WTC11 (cell line): ENCODE results near the gene ZBTB39. TPM values are rescaled to one million over a fixed set of nuclear protein-coding genes. Genes with fewer than 3 reads are reported as not detected.

Experiments used
- ATAC-seq: fragments of 200-7000 bp; cut with Tn5 transposase; 2 replicates; pipeline ENCODE4 v1.10.0; 2021; ENCODE audit warnings: mild to moderate bottlenecking, moderate library complexity
- CTCF ChIA-PET: fragments of 300-600 bp; sonication (Branson Sonifier 250); formaldehyde crosslinking; loops from one replicate; lab custom pipeline; 2021; ENCODE audit warnings: antibody characterized with exemption; lab: Charles Lee
- POLR2A ChIA-PET: fragments of 350-600 bp; sonication (Branson Sonifier 250); formaldehyde crosslinking; loops from one replicate; lab custom pipeline; 2021; ENCODE audit warnings: antibody characterized with exemption; lab: Charles Lee
- DNase-seq: peaks from one replicate; pipeline ENCODE4 v3.0.0; 2021; ENCODE audit warnings: low spot score
- H3K27ac Mint-ChIP-seq: 2 replicates; pipeline ENCODE4 v1.8.0; 2021; ENCODE audit warnings: mixed read lengths
- H3K27me3 Mint-ChIP-seq: 2 replicates; pipeline ENCODE4 v1.8.0; 2021; ENCODE audit warnings: low read depth, mild to moderate bottlenecking, moderate library complexity, mixed read lengths
- H3K36me3 Mint-ChIP-seq: 2 replicates; pipeline ENCODE4 v1.8.0; 2021; ENCODE audit warnings: mixed read lengths
- H3K4me1 Mint-ChIP-seq: 2 replicates; pipeline ENCODE4 v1.8.0; 2022; ENCODE audit warnings: mixed read lengths
- H3K4me3 Mint-ChIP-seq: 2 replicates; pipeline ENCODE4 v1.8.0; 2021; ENCODE audit warnings: mild to moderate bottlenecking, moderate library complexity, mixed read lengths
- H3K9me3 Mint-ChIP-seq: 2 replicates; pipeline ENCODE4 v1.8.0; 2021; ENCODE audit warnings: mixed read lengths
- ELF4 ChIP-seq: sonication (generic); formaldehyde crosslinking; IDR thresholded peaks from 2 replicates; pipeline ENCODE4 v1.8.1; 2022; ENCODE audit warnings: low read depth, mild to moderate bottlenecking, moderate library complexity, missing genetic modification reagents
- GTF2I ChIP-seq: fragments of 250-450 bp; sonication (Bioruptor Pico); conservative IDR thresholded peaks from 2 replicates; pipeline ENCODE4 v1.4.0; 2021; ENCODE audit warnings: mild to moderate bottlenecking
- JAZF1 ChIP-seq: fragments of 250-450 bp; sonication (Bioruptor Pico); IDR thresholded peaks from 2 replicates; pipeline ENCODE4 v1.9.0; 2021; ENCODE audit warnings: moderate library complexity, mild to moderate bottlenecking, inconsistent platforms
- JUN ChIP-seq: sonication (generic); formaldehyde crosslinking; IDR thresholded peaks from 2 replicates; pipeline ENCODE4 v1.8.0; 2023; ENCODE audit warnings: mild to moderate bottlenecking, missing genetic modification reagents
- MYBL2 ChIP-seq: sonication (generic); formaldehyde crosslinking; IDR thresholded peaks from 2 replicates; pipeline ENCODE4 v1.8.1; 2023; ENCODE audit warnings: mild to moderate bottlenecking, moderate library complexity, missing genetic modification reagents
- RORB ChIP-seq: fragments of 250-450 bp; sonication (Bioruptor Pico); IDR thresholded peaks from 2 replicates; pipeline ENCODE4 v1.9.0; 2021; ENCODE audit warnings: mild to moderate bottlenecking
- TEAD4 ChIP-seq: sonication (generic); formaldehyde crosslinking; IDR thresholded peaks from 2 replicates; pipeline ENCODE4 v1.8.0; 2022; ENCODE audit warnings: mild to moderate bottlenecking, missing genetic modification reagents
- ZBTB21 ChIP-seq: sonication (generic); formaldehyde crosslinking; IDR thresholded peaks from 2 replicates; pipeline ENCODE4 v1.8.1; 2023; ENCODE audit warnings: mild to moderate bottlenecking, missing genetic modification reagents, borderline replicate concordance
- ZNF219 ChIP-seq: sonication (generic); formaldehyde crosslinking; IDR thresholded peaks from 2 replicates; pipeline ENCODE4 v1.8.0; 2023; ENCODE audit warnings: missing genetic modification reagents, mild to moderate bottlenecking, borderline replicate concordance
- ZNF317 ChIP-seq: sonication (generic); formaldehyde crosslinking; IDR thresholded peaks from 2 replicates; pipeline ENCODE4 v1.8.1; 2023; ENCODE audit warnings: low read depth, mild to moderate bottlenecking, moderate library complexity, missing genetic modification reagents, borderline replicate concordance
- ZNF423 ChIP-seq: fragments of 250-450 bp; sonication (Bioruptor Pico); IDR thresholded peaks from 2 replicates; pipeline ENCODE4 v2.1.2; 2022; ENCODE audit warnings: mild to moderate bottlenecking, moderate library complexity
- ZNF532 ChIP-seq: fragments of 250-450 bp; sonication (Bioruptor Pico); IDR thresholded peaks from 2 replicates; pipeline ENCODE4 v1.9.0; 2021; ENCODE audit warnings: mild to moderate bottlenecking, borderline replicate concordance
- total RNA-seq: library from RNA; stranded (reverse); gene quantifications from 3 replicates; pipeline ENCODE4 v1.2.3, GENCODE V29; 2021
- TF ChIP-seq, protein P1 (sequence below): sonication (generic); formaldehyde crosslinking; IDR thresholded peaks from 2 replicates; pipeline ENCODE4 v1.8.0; 2022; ENCODE audit warnings: mild to moderate bottlenecking, missing genetic modification reagents
- TF ChIP-seq, protein P2 (sequence below): sonication (generic); formaldehyde crosslinking; IDR thresholded peaks from 2 replicates; pipeline ENCODE4 v1.8.0; 2023; ENCODE audit warnings: missing genetic modification reagents, mild to moderate bottlenecking, borderline replicate concordance
- TF ChIP-seq, protein P3 (sequence below): sonication (generic); formaldehyde crosslinking; IDR thresholded peaks from 2 replicates; pipeline ENCODE4 v1.8.1; 2023; ENCODE audit warnings: mild to moderate bottlenecking, missing genetic modification reagents, moderate library complexity
- TF ChIP-seq, protein P4 (sequence below): sonication (generic); formaldehyde crosslinking; IDR thresholded peaks from 2 replicates; pipeline ENCODE4 v1.8.1; 2022; ENCODE audit warnings: mild to moderate bottlenecking, missing genetic modification reagents, moderate library complexity, borderline replicate concordance

ZBTB39 gene
- total RNA-seq, 1 experiment from 2014 or later = 20.2 TPM

- H3K36me3 Mint-ChIP-seq = peaks cover 10% of the 10 kb centered on the region; the same call in 1 of the 2 replicates
- H3K9me3 Mint-ChIP-seq = no peaks in the 10 kb centered on the region
- ATAC-seq (no peak), DNase-seq (no peak)
- H3K27ac Mint-ChIP-seq = no peak overlapping the region
- CTCF ChIA-PET = interaction anchor here (1.4 to 3.0 kb wide), 2 partner anchors 8 to 10 kb away, joined by 6 to 20 read pairs; partner anchors contain the start of gene ZBTB39
- no peaks in the 10 kb centered on the region for H3K27me3 Mint-ChIP-seq
- H3K4me1 Mint-ChIP-seq = peaks cover 13% of the 10 kb centered on the region
- no peak overlapping the region for H3K4me3 Mint-ChIP-seq
- TF ChIP-seq, protein P1, sequence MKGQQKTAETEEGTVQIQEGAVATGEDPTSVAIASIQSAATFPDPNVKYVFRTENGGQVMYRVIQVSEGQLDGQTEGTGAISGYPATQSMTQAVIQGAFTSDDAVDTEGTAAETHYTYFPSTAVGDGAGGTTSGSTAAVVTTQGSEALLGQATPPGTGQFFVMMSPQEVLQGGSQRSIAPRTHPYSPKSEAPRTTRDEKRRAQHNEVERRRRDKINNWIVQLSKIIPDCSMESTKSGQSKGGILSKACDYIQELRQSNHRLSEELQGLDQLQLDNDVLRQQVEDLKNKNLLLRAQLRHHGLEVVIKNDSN (CRISPR knock-in tag) = peak; percentile 47; the same call in 1 of the 2 replicates
- TF ChIP-seq ELF4 (CRISPR knock-in tag) = no peak
- TF ChIP-seq ZNF423 (CRISPR knock-in tag) = no peak
- no peak for TF ChIP-seq ZNF532 (CRISPR knock-in tag)
- TF ChIP-seq ZNF317 = no peak
- no peak for TF ChIP-seq ZBTB21
- TF ChIP-seq ZNF219 (CRISPR knock-in tag) = no peak
- no peak for TF ChIP-seq GTF2I (CRISPR knock-in tag)
- TF ChIP-seq, protein P2, sequence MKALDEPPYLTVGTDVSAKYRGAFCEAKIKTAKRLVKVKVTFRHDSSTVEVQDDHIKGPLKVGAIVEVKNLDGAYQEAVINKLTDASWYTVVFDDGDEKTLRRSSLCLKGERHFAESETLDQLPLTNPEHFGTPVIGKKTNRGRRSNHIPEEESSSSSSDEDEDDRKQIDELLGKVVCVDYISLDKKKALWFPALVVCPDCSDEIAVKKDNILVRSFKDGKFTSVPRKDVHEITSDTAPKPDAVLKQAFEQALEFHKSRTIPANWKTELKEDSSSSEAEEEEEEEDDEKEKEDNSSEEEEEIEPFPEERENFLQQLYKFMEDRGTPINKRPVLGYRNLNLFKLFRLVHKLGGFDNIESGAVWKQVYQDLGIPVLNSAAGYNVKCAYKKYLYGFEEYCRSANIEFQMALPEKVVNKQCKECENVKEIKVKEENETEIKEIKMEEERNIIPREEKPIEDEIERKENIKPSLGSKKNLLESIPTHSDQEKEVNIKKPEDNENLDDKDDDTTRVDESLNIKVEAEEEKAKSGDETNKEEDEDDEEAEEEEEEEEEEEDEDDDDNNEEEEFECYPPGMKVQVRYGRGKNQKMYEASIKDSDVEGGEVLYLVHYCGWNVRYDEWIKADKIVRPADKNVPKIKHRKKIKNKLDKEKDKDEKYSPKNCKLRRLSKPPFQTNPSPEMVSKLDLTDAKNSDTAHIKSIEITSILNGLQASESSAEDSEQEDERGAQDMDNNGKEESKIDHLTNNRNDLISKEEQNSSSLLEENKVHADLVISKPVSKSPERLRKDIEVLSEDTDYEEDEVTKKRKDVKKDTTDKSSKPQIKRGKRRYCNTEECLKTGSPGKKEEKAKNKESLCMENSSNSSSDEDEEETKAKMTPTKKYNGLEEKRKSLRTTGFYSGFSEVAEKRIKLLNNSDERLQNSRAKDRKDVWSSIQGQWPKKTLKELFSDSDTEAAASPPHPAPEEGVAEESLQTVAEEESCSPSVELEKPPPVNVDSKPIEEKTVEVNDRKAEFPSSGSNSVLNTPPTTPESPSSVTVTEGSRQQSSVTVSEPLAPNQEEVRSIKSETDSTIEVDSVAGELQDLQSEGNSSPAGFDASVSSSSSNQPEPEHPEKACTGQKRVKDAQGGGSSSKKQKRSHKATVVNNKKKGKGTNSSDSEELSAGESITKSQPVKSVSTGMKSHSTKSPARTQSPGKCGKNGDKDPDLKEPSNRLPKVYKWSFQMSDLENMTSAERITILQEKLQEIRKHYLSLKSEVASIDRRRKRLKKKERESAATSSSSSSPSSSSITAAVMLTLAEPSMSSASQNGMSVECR = no peak
- TF ChIP-seq JAZF1 (CRISPR knock-in tag) = no peak
- TF ChIP-seq, protein P3, sequence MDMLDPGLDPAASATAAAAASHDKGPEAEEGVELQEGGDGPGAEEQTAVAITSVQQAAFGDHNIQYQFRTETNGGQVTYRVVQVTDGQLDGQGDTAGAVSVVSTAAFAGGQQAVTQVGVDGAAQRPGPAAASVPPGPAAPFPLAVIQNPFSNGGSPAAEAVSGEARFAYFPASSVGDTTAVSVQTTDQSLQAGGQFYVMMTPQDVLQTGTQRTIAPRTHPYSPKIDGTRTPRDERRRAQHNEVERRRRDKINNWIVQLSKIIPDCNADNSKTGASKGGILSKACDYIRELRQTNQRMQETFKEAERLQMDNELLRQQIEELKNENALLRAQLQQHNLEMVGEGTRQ (CRISPR knock-in tag) = 0 out of 2 replicates have a peak, but pooled peaks have one; percentile 29
- no peak for TF ChIP-seq RORB (CRISPR knock-in tag)
- POLR2A ChIA-PET = no interaction called here
These were observed 10.3 kb downstream of the ZBTB39 start for GRCh38 chr12:56995930-56996496.

- POLR2A ChIA-PET = interaction anchor here (1.2 kb wide), 1 partner anchor 116 kb away, joined by 8 read pairs; no protein-coding TSS in a partner anchor
- DNase-seq (no peak), ATAC-seq (no peak)
- peaks cover 13% of the 10 kb centered on the region for H3K4me1 Mint-ChIP-seq
- no peak overlapping the region for H3K4me3 Mint-ChIP-seq
- H3K27me3 Mint-ChIP-seq = no peaks in the 10 kb centered on the region
- H3K27ac Mint-ChIP-seq = no peak overlapping the region
- H3K9me3 Mint-ChIP-seq = no peaks in the 10 kb centered on the region
- H3K36me3 Mint-ChIP-seq = peaks cover 10% of the 10 kb centered on the region; the same call in 1 of the 2 replicates
- CTCF ChIA-PET = interaction anchor here (0.5 to 2.1 kb wide), 3 partner anchors 92 to 238 kb away, joined by 3 to 5 read pairs (median 3); partner anchors contain the start of gene HSD17B6
- TF ChIP-seq TEAD4 (CRISPR knock-in tag) (no peak), MYBL2 (CRISPR knock-in tag) (no peak), ZNF532 (CRISPR knock-in tag) (no peak), ELF4 (CRISPR knock-in tag) (no peak), JUN (no peak)
- TF ChIP-seq, protein P4, sequence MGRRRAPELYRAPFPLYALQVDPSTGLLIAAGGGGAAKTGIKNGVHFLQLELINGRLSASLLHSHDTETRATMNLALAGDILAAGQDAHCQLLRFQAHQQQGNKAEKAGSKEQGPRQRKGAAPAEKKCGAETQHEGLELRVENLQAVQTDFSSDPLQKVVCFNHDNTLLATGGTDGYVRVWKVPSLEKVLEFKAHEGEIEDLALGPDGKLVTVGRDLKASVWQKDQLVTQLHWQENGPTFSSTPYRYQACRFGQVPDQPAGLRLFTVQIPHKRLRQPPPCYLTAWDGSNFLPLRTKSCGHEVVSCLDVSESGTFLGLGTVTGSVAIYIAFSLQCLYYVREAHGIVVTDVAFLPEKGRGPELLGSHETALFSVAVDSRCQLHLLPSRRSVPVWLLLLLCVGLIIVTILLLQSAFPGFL (CRISPR knock-in tag) = no peak
These were observed 11.0 kb downstream of the ZBTB39 start for GRCh38 chr12:56995201-56995929.
